Measurements from ENCODE around the gene EIF4G3.
"Not testable (repeated sequence)": the region's sequence is repeated elsewhere in the genome, so short reads cannot be mapped to it uniquely, and the experiment has no call there.

The EIF4G3 gene

GRCh38 chr1:20878799-20879198 is 297.9 kb downstream of the EIF4G3 start:
- no peak overlapping the region for H3K4me3 ChIP-seq (ENCODE audit: low read length)
- no peak for DNase-seq (ENCODE audit: low read depth, low spot score)

DNA sequence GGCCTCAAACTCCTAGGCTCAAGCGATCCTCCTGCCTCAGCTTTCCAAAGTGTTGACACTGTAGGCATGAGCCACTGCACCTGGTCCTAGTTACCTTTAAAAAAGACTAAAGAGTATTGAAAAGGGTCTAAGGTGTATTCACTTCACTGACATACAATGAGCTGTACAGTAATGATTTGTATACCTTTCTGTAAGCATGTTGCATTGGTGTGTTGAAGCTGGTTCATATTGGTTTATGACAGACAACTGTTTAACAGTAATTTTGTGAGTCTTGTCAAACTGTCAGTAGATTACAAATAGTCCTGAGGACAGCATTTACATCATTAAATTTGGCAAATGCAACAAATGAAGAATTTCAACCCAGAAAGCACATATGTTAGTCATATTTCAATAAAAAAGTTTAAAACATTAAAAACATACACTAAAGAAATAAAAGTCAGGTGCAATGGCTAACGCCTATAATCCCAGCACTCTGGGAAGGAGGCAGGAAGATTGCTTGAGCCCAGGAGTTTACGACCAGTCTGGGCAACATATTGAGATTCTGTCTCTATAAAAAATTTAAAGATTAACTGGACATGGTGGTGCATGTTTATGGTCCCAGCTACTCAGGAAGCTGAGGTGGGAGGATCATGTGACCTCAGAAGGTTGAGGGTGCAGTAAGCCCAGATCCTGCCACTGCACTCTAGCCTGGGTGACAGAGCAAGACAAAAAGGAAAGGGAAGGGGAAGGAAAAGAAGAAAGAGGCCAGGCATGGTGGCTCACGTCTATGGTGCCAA is 301.3 kb downstream of the EIF4G3 start:
- H3K4me3 ChIP-seq (ENCODE audit: low read length): no peak overlapping the region
- no peak for DNase-seq (ENCODE audit: low read depth, low spot score)

DNA sequence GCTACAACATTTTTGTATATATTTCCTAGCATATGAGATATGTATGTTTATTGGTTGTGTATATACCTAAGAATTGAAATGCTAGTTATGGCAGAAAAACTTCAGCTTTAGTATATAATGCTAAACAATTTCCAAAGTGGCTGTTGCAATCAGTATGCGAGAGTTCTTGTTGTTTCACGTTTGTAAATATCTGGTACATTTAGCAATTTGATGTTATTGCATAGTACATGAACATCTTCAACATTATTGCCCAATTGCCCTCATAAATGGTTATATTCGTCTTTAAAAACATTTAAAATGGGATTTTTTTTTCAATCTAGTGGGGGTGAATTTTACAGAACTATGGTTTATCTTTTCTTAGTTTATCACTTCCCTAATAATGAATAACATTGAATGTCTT is 303.4 kb downstream of the EIF4G3 start:
- no peak for DNase-seq (ENCODE audit: low read depth, low spot score)
- H3K4me3 ChIP-seq (ENCODE audit: low read length): no peak overlapping the region

GRCh38 chr1:20871419-20871818 is 305.3 kb downstream of the EIF4G3 start:
- no peak for DNase-seq (ENCODE audit: low read depth, low spot score)
- no peak overlapping the region for H3K4me3 ChIP-seq (ENCODE audit: low read length)

GRCh38 chr1:20870718-20871117 is 306.0 kb downstream of the EIF4G3 start:
- DNase-seq (ENCODE audit: low read depth, low spot score): no peak
- no peak overlapping the region for H3K4me3 ChIP-seq (ENCODE audit: low read length)

DNA sequence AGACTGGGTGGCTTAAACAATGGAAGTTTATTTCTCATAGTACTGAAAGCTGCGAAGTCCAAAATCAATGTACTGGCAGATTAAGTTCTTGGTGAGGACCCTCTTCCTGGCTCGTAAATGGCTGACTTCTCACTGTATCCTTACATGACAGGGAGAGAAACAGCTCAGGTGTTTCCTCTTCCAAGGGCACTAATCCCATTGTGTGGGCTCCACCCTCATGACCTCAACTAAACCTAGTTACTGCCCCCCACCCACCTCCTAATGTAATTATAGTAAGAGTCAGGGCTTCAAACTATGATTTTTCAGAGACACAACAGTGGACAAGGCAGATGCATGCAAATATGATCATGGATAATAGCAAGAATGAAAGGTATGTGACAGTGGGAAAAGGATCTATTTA is 308.4 kb downstream of the EIF4G3 start:
- no peak for DNase-seq (ENCODE audit: low read depth, low spot score)
- H3K4me3 ChIP-seq (ENCODE audit: low read length): no peak overlapping the region

DNA sequence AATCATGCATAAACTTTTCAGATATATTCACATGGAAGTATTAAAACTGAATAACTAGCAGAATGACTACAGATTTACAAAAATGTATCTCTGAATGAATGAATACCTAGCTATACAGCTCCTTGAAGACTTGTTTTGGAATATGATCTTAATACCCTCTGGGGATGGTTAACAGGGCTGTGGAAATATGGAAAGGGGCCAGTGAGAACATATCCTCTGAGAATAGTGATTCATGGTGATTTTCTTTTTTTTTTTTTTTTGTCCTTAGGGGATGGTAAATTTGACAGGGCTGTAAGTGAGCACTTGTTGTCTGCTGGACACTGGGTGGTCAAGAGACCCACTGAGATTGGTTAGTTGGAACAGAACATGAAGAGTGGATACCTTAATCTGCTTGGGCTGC is 308.9 kb downstream of the EIF4G3 start:
- DNase-seq (ENCODE audit: low read depth, low spot score): no peak
- no peak overlapping the region for H3K4me3 ChIP-seq (ENCODE audit: low read length)

GRCh38 chr1:20867062-20867461 is 309.6 kb downstream of the EIF4G3 start:
- no peak for DNase-seq (ENCODE audit: low read depth, low spot score)
- no peak overlapping the region for H3K4me3 ChIP-seq (ENCODE audit: low read length)

DNA sequence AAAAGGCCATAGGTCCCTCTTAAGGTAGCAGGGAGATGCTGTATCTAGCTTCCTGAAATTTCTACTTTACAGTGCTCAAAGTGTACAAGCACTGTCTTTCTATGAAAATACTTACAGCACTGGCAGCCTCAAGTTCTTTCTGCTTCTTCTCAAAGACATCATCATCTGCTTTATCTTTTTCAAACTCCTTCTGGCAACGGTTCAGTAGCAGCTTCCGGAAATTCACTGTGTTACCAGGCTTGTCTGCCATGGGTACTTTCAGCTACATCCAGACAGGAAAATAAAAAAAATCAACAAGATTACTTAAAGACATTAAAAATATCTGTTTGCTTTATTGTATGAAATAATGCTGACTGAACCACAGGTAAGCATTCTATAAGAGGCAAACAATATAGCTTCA is 311.7 kb downstream of the EIF4G3 start:
- DNase-seq (ENCODE audit: low read depth, low spot score): no peak
- H3K4me3 ChIP-seq (ENCODE audit: low read length): no peak overlapping the region

DNA sequence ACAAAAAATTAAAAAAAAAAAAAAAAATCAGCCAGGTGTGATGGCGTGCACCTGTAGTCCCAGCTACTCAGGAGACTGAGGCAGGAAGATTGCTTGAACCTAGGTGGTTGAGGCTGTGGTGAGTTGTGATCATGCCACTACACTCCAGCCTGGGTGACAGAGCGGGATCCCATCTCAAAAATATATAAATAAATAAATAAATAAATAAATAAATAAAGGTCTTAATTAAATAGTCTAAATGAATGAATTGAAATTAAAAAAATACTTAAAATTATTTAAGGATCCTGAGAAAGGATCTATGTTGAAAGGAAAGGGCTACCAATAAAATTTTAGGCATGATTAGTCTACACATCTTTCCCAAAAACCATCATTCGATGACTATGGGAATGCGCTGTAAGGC is 322.2 kb downstream of the EIF4G3 start:
- no peak overlapping the region for H3K4me3 ChIP-seq (ENCODE audit: low read length)
- DNase-seq (ENCODE audit: low read depth, low spot score): no peak

- DNase-seq (ENCODE audit: low read depth, low spot score); H3K4me3 ChIP-seq (ENCODE audit: low read length): not testable (repeated sequence)
These were observed 324.9 kb downstream of the EIF4G3 start for GRCh38 chr1:20851791-20852190.

GRCh38 chr1:20850021-20850420 is 326.7 kb downstream of the EIF4G3 start:
- no peak overlapping the region for H3K4me3 ChIP-seq (ENCODE audit: low read length)
- no peak for DNase-seq (ENCODE audit: low read depth, low spot score)

DNA sequence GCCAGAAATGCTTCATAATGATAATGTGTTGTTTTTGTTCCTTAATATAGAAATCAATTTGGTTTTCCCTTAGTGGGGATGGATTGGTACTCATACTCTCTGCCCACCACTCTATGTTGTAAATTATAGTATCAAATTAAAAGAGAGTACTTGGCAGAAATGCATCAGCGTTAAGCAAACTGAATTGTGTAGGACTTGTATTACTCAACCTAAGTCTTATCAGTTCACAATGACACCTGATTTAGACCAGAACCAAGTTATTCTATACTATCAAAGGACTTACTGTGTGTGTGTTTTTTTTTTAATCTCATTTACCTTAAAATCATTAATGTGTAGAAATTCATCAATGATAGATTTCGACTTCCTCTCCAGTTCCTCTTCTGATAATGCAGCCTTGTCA is 327.6 kb downstream of the EIF4G3 start:
- H3K4me3 ChIP-seq (ENCODE audit: low read length): no peak overlapping the region
- DNase-seq (ENCODE audit: low read depth, low spot score): no peak

GRCh38 chr1:20848162-20848561 is 328.5 kb downstream of the EIF4G3 start:
- no peak for DNase-seq (ENCODE audit: low read depth, low spot score)
- no peak overlapping the region for H3K4me3 ChIP-seq (ENCODE audit: low read length)

DNA sequence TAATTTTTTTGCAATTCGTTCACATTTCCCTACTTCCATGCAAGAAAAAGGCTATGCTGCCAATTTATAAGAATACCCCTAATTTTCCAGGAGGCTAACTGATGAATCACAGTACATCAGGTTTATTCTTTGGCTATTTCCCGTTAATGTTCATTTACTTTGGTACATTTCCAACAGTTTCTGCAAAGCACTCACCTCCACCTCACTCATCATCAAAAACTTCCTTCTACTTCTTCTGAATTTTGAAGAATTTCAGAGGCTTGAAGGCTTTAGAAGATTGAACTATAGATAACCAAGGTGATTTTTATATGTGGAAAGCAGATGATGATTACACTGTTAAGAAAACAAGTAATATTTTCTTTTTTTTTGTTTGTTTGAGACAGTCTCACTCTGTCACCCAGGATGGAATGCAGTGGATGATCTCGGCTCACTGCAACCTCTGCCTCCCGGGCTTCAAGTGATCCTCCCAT is 329.1 kb downstream of the EIF4G3 start:
- no peak for DNase-seq (ENCODE audit: low read depth, low spot score)
- no peak overlapping the region for H3K4me3 ChIP-seq (ENCODE audit: low read length)

- H3K4me3 ChIP-seq (ENCODE audit: low read length): no peak overlapping the region
- no peak for DNase-seq (ENCODE audit: low read depth, low spot score)
These were observed 330.0 kb downstream of the EIF4G3 start for GRCh38 chr1:20846461-20847374.

DNA sequence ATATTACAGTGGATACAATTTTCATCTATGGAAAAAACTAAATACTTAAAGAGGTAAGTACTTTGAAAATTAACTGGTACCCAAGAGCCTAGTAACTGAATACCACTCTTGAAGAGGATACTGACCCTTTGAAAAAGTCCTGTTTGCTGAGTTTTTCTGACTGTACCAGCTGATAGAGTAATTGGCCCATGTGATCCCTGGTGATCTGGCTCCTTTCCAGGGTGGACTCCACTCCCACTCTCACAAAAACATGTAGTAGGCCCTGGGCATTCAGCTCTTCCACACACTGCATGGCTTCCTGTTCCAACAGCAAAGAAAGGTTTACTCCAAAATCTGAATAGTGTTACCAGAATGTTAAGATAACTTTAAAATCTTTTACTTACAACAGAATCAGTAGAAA is 336.0 kb downstream of the EIF4G3 start:
- H3K4me3 ChIP-seq (ENCODE audit: low read length): no peak overlapping the region
- DNase-seq (ENCODE audit: low read depth, low spot score): no peak

- no peak for DNase-seq (ENCODE audit: low read depth, low spot score)
- no peak overlapping the region for H3K4me3 ChIP-seq (ENCODE audit: low read length)
These were observed 339.0 kb downstream of the EIF4G3 start for GRCh38 chr1:20837554-20838192.

GRCh38 chr1:20836230-20836629 is 340.5 kb downstream of the EIF4G3 start:
- DNase-seq (ENCODE audit: low read depth, low spot score): no peak
- H3K4me3 ChIP-seq (ENCODE audit: low read length): no peak overlapping the region

DNA sequence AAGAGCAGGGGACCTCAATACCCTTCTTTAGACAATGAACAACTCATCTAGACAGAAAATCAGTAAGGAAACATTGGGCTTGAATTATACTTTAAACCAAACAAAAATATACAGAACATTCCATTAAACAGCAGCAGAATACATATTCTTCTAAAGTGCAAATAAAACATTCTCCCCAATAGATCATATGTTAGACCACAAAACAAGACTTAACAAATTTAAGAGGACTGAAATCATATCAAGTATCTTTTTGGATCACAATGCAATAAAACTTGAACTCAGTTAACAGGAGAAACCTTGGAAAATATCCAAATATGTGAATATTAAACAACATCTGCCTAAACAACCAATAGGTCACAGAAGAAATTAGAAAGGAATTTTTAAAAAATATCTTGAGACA is 341.9 kb downstream of the EIF4G3 start:
- no peak for DNase-seq (ENCODE audit: low read depth, low spot score)
- no peak overlapping the region for H3K4me3 ChIP-seq (ENCODE audit: low read length)

Data from Jurkat, Clone E6-1 (cell line).